ENCODE measurements around the gene BPIFB4.

DNA sequence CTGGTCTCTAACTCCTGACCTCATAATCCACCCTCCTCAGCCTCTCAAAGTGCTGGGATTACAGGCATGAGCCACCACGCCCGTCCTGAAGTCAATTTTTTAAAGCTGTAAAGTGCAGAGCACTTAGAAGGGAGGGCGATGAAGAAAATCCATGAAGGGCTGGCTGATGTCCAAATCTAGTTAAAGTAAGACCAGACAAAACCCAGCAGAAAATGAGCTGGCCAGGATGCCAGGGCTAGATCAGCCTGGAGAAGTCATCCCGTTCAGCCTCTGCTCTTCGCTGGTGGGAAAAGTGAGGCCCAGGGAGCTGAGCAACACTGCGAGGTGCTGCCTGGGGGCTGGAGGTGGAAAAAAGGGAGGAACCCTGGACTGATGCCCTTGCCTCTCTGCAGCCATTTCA, 3.1 kb downstream of the BPIFB4 start:
- TF ChIP-seq, protein P1, sequence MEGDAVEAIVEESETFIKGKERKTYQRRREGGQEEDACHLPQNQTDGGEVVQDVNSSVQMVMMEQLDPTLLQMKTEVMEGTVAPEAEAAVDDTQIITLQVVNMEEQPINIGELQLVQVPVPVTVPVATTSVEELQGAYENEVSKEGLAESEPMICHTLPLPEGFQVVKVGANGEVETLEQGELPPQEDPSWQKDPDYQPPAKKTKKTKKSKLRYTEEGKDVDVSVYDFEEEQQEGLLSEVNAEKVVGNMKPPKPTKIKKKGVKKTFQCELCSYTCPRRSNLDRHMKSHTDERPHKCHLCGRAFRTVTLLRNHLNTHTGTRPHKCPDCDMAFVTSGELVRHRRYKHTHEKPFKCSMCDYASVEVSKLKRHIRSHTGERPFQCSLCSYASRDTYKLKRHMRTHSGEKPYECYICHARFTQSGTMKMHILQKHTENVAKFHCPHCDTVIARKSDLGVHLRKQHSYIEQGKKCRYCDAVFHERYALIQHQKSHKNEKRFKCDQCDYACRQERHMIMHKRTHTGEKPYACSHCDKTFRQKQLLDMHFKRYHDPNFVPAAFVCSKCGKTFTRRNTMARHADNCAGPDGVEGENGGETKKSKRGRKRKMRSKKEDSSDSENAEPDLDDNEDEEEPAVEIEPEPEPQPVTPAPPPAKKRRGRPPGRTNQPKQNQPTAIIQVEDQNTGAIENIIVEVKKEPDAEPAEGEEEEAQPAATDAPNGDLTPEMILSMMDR (IDR thresholded peaks at IDR 0.05; ENCODE audit: low read length) = no peak
- TF ChIP-seq EZH2 (optimal IDR thresholded peaks at IDR 0.05; ENCODE audit: low read depth, low read length) = no peak
